Nephron progenitor cell (in vitro differentiated cells): ENCODE results near the gene MYZAP.
A peak's percentile ranks its signal among the peaks of the same experiment; 100 is the strongest.

ENCODE experiments used
- DNase-seq: peaks from one replicate; pipeline ENCODE4 v3.0.0; 2021
- H3K27ac Mint-ChIP-seq: 2 replicates; pipeline ENCODE4 v1.8.0; 2021; ENCODE audit warnings: mild to moderate bottlenecking, moderate library complexity, mixed read lengths
- H3K27me3 Mint-ChIP-seq: 2 replicates; pipeline ENCODE4 v1.8.0; 2021; ENCODE audit warnings: mild to moderate bottlenecking, low read depth, mixed read lengths; ENCODE audit not compliant: poor library complexity
- H3K36me3 Mint-ChIP-seq: 2 replicates; pipeline ENCODE4 v1.8.0; 2021; ENCODE audit warnings: low read depth, mixed read lengths
- H3K4me1 Mint-ChIP-seq: 2 replicates; pipeline ENCODE4 v1.8.0; 2021; ENCODE audit warnings: mixed read lengths
- H3K4me3 Mint-ChIP-seq: 2 replicates; pipeline ENCODE4 v1.8.0; 2021; ENCODE audit warnings: mild to moderate bottlenecking, moderate library complexity, mixed read lengths
- H3K9me3 Mint-ChIP-seq: 2 replicates; pipeline ENCODE4 v1.8.0; 2021; ENCODE audit warnings: mild to moderate bottlenecking, moderate library complexity, mixed read lengths
- TF ChIP-seq, protein P1 (sequence below): fragments of 200-600 bp; sonication (generic); IDR thresholded peaks from 2 replicates; pipeline ENCODE4 v1.5.0; 2021; ENCODE audit warnings: antibody characterized with exemption

MYZAP gene

DNA sequence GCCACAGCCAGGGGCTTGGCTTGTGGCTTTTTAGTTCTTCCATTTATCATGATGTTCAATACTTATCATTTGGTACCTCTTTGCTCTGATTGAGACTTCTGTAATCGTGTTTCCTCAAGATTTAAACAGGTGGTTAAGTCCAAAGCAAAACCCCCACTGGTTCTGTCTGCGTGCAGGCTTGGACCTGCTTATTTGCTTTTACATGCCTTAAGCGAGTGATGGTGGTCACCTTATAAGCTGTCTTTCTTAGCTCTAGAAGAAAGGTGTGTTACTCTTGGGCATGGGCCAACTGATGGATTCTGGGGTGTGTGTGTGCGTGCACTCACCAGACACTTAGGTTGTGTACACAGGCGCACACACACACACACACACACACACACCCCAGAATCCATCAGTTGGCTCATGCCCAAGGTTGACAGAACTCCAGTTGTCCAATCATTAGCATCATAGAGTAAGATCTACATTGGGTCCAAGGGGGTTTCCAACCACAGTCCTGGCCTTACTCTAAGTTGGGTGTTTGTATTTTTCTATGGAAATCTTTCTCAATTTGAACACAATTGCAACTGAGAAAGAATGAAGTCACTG, 1.2 kb downstream of the MYZAP start:
- TF ChIP-seq, protein P1, sequence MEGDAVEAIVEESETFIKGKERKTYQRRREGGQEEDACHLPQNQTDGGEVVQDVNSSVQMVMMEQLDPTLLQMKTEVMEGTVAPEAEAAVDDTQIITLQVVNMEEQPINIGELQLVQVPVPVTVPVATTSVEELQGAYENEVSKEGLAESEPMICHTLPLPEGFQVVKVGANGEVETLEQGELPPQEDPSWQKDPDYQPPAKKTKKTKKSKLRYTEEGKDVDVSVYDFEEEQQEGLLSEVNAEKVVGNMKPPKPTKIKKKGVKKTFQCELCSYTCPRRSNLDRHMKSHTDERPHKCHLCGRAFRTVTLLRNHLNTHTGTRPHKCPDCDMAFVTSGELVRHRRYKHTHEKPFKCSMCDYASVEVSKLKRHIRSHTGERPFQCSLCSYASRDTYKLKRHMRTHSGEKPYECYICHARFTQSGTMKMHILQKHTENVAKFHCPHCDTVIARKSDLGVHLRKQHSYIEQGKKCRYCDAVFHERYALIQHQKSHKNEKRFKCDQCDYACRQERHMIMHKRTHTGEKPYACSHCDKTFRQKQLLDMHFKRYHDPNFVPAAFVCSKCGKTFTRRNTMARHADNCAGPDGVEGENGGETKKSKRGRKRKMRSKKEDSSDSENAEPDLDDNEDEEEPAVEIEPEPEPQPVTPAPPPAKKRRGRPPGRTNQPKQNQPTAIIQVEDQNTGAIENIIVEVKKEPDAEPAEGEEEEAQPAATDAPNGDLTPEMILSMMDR: no peak
- Mint-ChIP-seq H3K4me1 (peaks cover 5% of the 10 kb centered on the region), H3K36me3 (no peaks in the 10 kb centered on the region), H3K9me3 (no peaks in the 10 kb centered on the region), H3K4me3 (peak overlapping the region; percentile 73), H3K27ac (no peak overlapping the region), H3K27me3 (peaks cover 67% of the 10 kb centered on the region)
- no peak for DNase-seq

DNA sequence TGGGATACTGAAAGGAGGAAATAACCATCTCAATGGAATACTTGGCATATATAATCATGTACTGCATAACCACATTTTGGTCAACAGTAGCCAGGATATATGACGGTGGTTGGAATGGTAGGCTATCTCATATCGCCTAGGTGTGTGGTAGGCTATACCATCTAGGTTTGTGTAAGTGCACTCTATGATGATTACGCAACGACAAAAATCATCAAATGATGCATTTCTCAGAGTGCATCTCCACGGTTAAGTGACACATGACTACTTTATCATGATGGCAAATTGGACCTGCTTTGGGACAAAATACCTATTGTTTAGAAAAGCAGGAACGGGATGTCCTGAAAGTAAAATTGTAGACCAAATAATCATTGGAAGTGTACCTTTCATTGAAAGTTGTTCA, 2.8 kb downstream of the MYZAP start:
- no peak overlapping the region for H3K4me3 Mint-ChIP-seq
- no peaks in the 10 kb centered on the region for H3K36me3 Mint-ChIP-seq
- peaks cover 55% of the 10 kb centered on the region for H3K27me3 Mint-ChIP-seq
- no peak for DNase-seq
- H3K4me1 Mint-ChIP-seq: peaks cover 5% of the 10 kb centered on the region
- H3K9me3 Mint-ChIP-seq: no peaks in the 10 kb centered on the region
- no peak overlapping the region for H3K27ac Mint-ChIP-seq
- TF ChIP-seq, protein P1: no peak

DNA sequence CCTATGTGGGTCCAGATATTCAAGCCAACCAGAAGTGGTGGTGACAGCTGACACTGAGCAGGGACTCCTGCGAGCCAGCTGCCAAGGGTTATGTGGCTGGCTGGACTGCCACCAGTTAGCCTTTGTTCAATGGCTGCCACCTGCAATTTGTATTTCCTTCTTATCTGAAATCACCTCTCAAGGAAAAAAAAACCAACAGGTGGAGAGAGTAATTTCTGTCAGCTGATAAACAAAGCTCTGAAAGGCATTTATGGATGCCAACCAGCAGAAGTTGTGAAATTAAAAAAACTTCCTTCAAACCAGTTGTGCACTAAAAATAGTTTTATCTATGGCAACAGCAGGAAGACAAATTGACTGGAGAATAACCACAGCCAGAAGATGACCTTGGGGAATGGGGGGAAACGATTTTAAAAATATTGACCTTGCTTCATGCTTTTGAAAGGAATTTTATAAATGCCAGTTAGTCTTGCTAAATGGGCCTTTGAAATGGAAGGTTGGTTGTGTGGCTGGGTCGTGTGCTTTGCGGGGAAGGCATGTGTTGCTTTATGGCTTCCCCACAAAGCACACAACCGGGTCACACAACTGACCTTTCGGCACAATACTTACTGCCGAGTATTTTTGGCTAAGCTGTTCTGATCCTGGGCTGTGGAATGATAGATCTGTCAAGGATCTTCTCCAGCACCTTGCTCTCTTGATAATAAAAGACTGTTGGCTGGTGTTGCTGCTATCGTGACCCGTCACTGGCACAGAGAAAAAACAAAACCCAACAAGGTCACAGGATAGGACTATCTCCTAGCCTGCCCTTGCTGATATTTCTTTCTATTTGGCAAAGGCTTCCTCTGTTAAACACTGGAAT, 3.5 kb downstream of the MYZAP start:
- H3K4me1 Mint-ChIP-seq: peaks cover 5% of the 10 kb centered on the region
- DNase-seq: no peak
- peaks cover 48% of the 10 kb centered on the region for H3K27me3 Mint-ChIP-seq
- H3K9me3 Mint-ChIP-seq: no peaks in the 10 kb centered on the region
- H3K27ac Mint-ChIP-seq: no peak overlapping the region
- H3K4me3 Mint-ChIP-seq: no peak overlapping the region
- H3K36me3 Mint-ChIP-seq: no peaks in the 10 kb centered on the region
- TF ChIP-seq, protein P1: no peak

DNA sequence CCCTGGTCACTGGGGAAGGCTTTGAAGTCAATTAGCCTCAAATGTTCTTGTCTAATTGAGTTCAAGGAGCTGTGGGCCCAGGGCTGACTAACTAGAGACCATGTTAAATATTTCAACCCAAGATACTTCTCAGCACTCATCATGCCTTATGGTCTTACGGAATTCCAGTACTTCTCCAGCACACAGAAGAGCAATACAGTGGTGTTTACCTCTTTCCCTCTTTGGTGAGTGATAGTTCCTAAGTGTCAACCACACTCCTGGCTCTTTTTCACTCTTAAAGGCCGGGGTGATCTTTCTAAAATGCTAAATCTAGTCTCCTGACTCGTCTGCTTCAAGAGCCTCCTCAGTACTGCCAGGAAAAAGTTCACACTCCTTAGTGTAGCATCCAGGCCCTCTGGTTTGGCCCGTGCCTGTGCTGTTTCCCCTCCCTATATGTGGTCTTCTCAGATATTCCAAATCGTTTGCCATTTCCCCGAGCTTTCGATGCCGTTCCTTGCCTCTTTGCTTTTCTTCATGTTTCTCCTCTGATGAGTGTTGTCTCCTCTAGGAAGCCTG, 4.7 kb downstream of the MYZAP start:
- Mint-ChIP-seq H3K4me3 (no peak overlapping the region), H3K9me3 (no peaks in the 10 kb centered on the region), H3K36me3 (no peaks in the 10 kb centered on the region), H3K27me3 (peaks cover 36% of the 10 kb centered on the region), H3K4me1 (peaks cover under 1% of the 10 kb centered on the region), H3K27ac (no peak overlapping the region)
- TF ChIP-seq, protein P1: no peak
- no peak for DNase-seq

DNA sequence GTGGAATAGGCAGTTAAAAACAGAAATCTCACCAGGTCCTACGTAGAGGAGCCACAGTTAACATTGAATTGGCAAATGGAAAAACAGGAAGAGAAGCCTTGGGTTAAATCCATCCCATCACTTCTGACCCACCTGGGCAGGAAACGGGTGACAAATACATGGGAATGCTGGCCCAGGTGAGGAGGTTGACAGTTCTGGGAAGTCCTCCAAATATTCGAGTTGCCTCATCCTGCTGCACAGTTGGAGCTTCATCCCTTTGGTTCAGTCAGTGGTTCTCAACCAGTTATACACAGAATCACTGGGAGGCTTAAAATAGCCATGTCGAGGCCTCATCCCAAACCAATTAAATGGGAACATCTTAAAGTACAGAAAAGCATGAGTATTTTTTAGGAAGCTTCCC, 5.3 kb downstream of the MYZAP start:
- no peaks in the 10 kb centered on the region for H3K4me1 Mint-ChIP-seq
- peaks cover 37% of the 10 kb centered on the region for H3K27me3 Mint-ChIP-seq
- TF ChIP-seq, protein P1: no peak
- H3K36me3 Mint-ChIP-seq: no peaks in the 10 kb centered on the region
- H3K4me3 Mint-ChIP-seq: no peak overlapping the region
- H3K27ac Mint-ChIP-seq: no peak overlapping the region
- no peaks in the 10 kb centered on the region for H3K9me3 Mint-ChIP-seq
- DNase-seq: no peak
